IMR-90 (cell line): ENCODE results near the gene MARK2. TPM values are rescaled to one million over a fixed set of nuclear protein-coding genes. Genes with fewer than 3 reads are reported as not detected.

Source experiments
- ATAC-seq: fragments of 200-7000 bp; cut with Tn5 transposase; 2 replicates; pipeline ENCODE4 v1.9.1; 2020; ENCODE audit warnings: low read depth, mild to moderate bottlenecking, moderate library complexity
- BruUV-seq: library from RNA; stranded (reverse); fragments of 400-500 nt; replicated peaks from 2 replicates; lab custom pipeline; 2021; lab: Mats Ljungman, UMichigan
- CTCF ChIA-PET: fragments of 300-600 bp; formaldehyde crosslinking; extraction: SDS; loops from one replicate; lab custom pipeline; 2021; ENCODE audit warnings: antibody characterized with exemption; lab: Yijun Ruan, JAX
- POLR2A ChIA-PET: fragments of 300-600 bp; sonication (Branson Sonifier 250); formaldehyde crosslinking; loops from one replicate; lab custom pipeline; 2022; ENCODE audit warnings: antibody characterized with exemption; ENCODE audit not compliant: unreplicated experiment; lab: Charles Lee
- DNase-seq: peaks from one replicate; pipeline ENCODE4 v3.0.0; 2013
- H2AFZ ChIP-seq: replicated peaks from 2 replicates; pipeline ENCODE3; 2013; ENCODE audit warnings: low read length, mild to moderate bottlenecking; ENCODE audit not compliant: poor library complexity
- H2AK5ac ChIP-seq: 2 replicates; pipeline ENCODE4 v1.6.1; 2013; ENCODE audit warnings: low read depth, low read length, inconsistent platforms
- H2AK9ac ChIP-seq: replicated peaks from 2 replicates; pipeline ENCODE3; 2013; ENCODE audit warnings: mild to moderate bottlenecking, low read depth, low read length, moderate library complexity; ENCODE audit not compliant: poor library complexity
- H2BK120ac ChIP-seq: 2 replicates; pipeline ENCODE4 v1.6.1; 2013; ENCODE audit warnings: low read depth, low read length, inconsistent platforms
- H2BK15ac ChIP-seq: 3 replicates; pipeline ENCODE4 v1.6.1; 2013; ENCODE audit warnings: low read depth, low read length, inconsistent platforms
- H2BK20ac ChIP-seq: 2 replicates; pipeline ENCODE4 v1.6.1; 2013; ENCODE audit warnings: low read depth, mild to moderate bottlenecking, inconsistent platforms, low read length, moderate library complexity
- H2BK5ac ChIP-seq: 2 replicates; pipeline ENCODE4 v1.6.1; 2013; ENCODE audit warnings: mild to moderate bottlenecking, low read depth, low read length, inconsistent platforms; ENCODE audit not compliant: poor library complexity, severe bottlenecking
- H3K14ac ChIP-seq: replicated peaks from 2 replicates; pipeline ENCODE4 v1.6.1; 2013; ENCODE audit warnings: low read depth, low read length, inconsistent platforms
- H3K18ac ChIP-seq: 2 replicates; pipeline ENCODE4 v1.6.1; 2013; ENCODE audit warnings: low read depth, low read length, control low read depth
- H3K23ac ChIP-seq: 2 replicates; pipeline ENCODE4 v1.6.1; 2013; ENCODE audit warnings: low read depth, low read length, inconsistent platforms
- H3K27ac ChIP-seq: 2 replicates; pipeline ENCODE4 v1.5.1; 2013; ENCODE audit warnings: mild to moderate bottlenecking, control low read depth, low read length; ENCODE audit not compliant: insufficient read depth
- H3K27me3 ChIP-seq: 2 replicates; pipeline ENCODE4 v1.6.1; 2013; ENCODE audit warnings: low read length; ENCODE audit not compliant: control insufficient read depth, insufficient read depth
- H3K36me3 ChIP-seq: 2 replicates; pipeline ENCODE4 v1.6.1; 2013; ENCODE audit warnings: low read length, mixed read lengths; ENCODE audit not compliant: control insufficient read depth, insufficient read depth
- H3K4ac ChIP-seq: 2 replicates; pipeline ENCODE4 v1.6.1; 2013; ENCODE audit warnings: low read depth, low read length, inconsistent platforms
- H3K4me1 ChIP-seq: 2 replicates; pipeline ENCODE4 v1.6.1; 2013; ENCODE audit warnings: low read length, mixed read lengths; ENCODE audit not compliant: control insufficient read depth, insufficient read depth
- H3K4me2 ChIP-seq: 2 replicates; pipeline ENCODE4 v1.6.1; 2013; ENCODE audit warnings: low read depth, mild to moderate bottlenecking, control low read depth, low read length, moderate library complexity
- H3K4me3 ChIP-seq: 2 replicates; pipeline ENCODE4 v1.5.1; 2013; ENCODE audit warnings: low read depth, mild to moderate bottlenecking, control low read depth, low read length, moderate library complexity; ENCODE audit not compliant: insufficient read depth
- H3K56ac ChIP-seq: 2 replicates; pipeline ENCODE4 v1.6.1; 2013; ENCODE audit warnings: low read length, inconsistent platforms; ENCODE audit not compliant: insufficient read depth; ENCODE audit errors: extremely low read depth
- H3K79me1 ChIP-seq, 2 experiments: 2 replicates each; pipeline ENCODE4 v1.6.1; 2013; ENCODE audit warnings: low read length in 2 of 2, inconsistent platforms in 1 of 2, low read depth in 1 of 2
- H3K9ac ChIP-seq: 2 replicates; pipeline ENCODE4 v1.6.1; 2013; ENCODE audit warnings: low read depth, low read length, control low read depth
- H3K9me1 ChIP-seq: 2 replicates; pipeline ENCODE4 v1.6.1; 2013; ENCODE audit warnings: low read length, inconsistent platforms; ENCODE audit not compliant: insufficient read depth
- H3K9me3 ChIP-seq: 2 replicates; pipeline ENCODE4 v1.6.1; 2013; ENCODE audit warnings: low read length; ENCODE audit not compliant: control insufficient read depth, insufficient read depth
- H4K20me1 ChIP-seq: 2 replicates; pipeline ENCODE4 v1.6.1; 2013; ENCODE audit warnings: low read length, inconsistent platforms; ENCODE audit not compliant: insufficient read depth
- H4K5ac ChIP-seq: 2 replicates; pipeline ENCODE4 v1.6.1; 2013; ENCODE audit warnings: mild to moderate bottlenecking, low read depth, low read length, control low read depth
- H4K8ac ChIP-seq, 2 experiments: 2 replicates each; pipeline ENCODE4 v1.6.1; 2013; ENCODE audit warnings: low read depth in 2 of 2, low read length in 2 of 2, control low read depth in 1 of 2, inconsistent platforms in 1 of 2
- H4K91ac ChIP-seq: 2 replicates; pipeline ENCODE4 v1.6.1; 2013; ENCODE audit warnings: low read depth, low read length, inconsistent platforms; ENCODE audit not compliant: insufficient read depth
- BHLHE40 ChIP-seq: fragments of 150-350 bp; IDR thresholded peaks from 2 replicates; pipeline ENCODE4 v1.6.1; 2016; ENCODE audit warnings: mild to moderate bottlenecking, low read depth, low read length
- CEBPB ChIP-seq: IDR thresholded peaks from 2 replicates; pipeline ENCODE4 v1.6.1; 2012; ENCODE audit warnings: low read depth, low read length, improper control_type of control experiment
- CHD1 ChIP-seq: IDR thresholded peaks from 2 replicates; pipeline ENCODE4 v1.6.1; 2012; ENCODE audit warnings: low read depth, low read length, improper control_type of control experiment
- CTCF ChIP-seq: conservative IDR thresholded peaks from 2 replicates; pipeline ENCODE4 v1.5.1; 2012; ENCODE audit warnings: mild to moderate bottlenecking, low read depth, low read length, improper control_type of control experiment
- ELK1 ChIP-seq: fragments of 150-350 bp; IDR thresholded peaks from 2 replicates; pipeline ENCODE4 v1.6.1; 2016; ENCODE audit warnings: low read depth, mild to moderate bottlenecking, low read length, moderate library complexity, borderline replicate concordance
- FOS ChIP-seq: fragments of 150-350 bp; IDR thresholded peaks from 2 replicates; pipeline ENCODE4 v1.6.1; 2016; ENCODE audit warnings: low read depth, low read length
- MAFK ChIP-seq: IDR thresholded peaks from 2 replicates; pipeline ENCODE4 v1.6.1; 2012; ENCODE audit warnings: low read depth, low read length, improper control_type of control experiment
- MXI1 ChIP-seq: IDR thresholded peaks from 2 replicates; pipeline ENCODE4 v1.6.1; 2012; ENCODE audit warnings: low read depth, mild to moderate bottlenecking, low read length, moderate library complexity, borderline replicate concordance
- NFE2L2 ChIP-seq: fragments of 150-350 bp; IDR thresholded peaks from 2 replicates; pipeline ENCODE4 v1.6.1; 2016; ENCODE audit warnings: low read depth, mild to moderate bottlenecking, low read length
- POLR2A ChIP-seq: IDR thresholded peaks from 2 replicates; pipeline ENCODE4 v1.6.1; 2012; ENCODE audit warnings: mild to moderate bottlenecking, low read depth, low read length
- RAD21 ChIP-seq: IDR thresholded peaks from 2 replicates; pipeline ENCODE4 v1.6.1; 2012; ENCODE audit warnings: low read length, improper control_type of control experiment
- RCOR1 ChIP-seq: IDR thresholded peaks from 2 replicates; pipeline ENCODE4 v1.6.1; 2012; ENCODE audit warnings: mild to moderate bottlenecking, low read length, improper control_type of control experiment; ENCODE audit not compliant: insufficient replicate concordance
- RFX5 ChIP-seq: IDR thresholded peaks from 2 replicates; pipeline ENCODE4 v1.8.0; 2012; ENCODE audit warnings: low read depth, mild to moderate bottlenecking, low read length, moderate library complexity
- SMC3 ChIP-seq: fragments of 150-350 bp; IDR thresholded peaks from 2 replicates; pipeline ENCODE4 v1.6.1; 2016; ENCODE audit warnings: low read depth, mild to moderate bottlenecking, antibody characterized with exemption, low read length, moderate library complexity
- USF2 ChIP-seq: fragments of 150-350 bp; IDR thresholded peaks from 2 replicates; pipeline ENCODE4 v1.6.1; 2017; ENCODE audit warnings: mild to moderate bottlenecking, antibody characterized with exemption, low read length, low read depth
- WGBS, 2 experiments: methylation state at CpG; one replicate each; pipeline versions ENCODE4 v1.1.5 to v1.1.7; 2013; ENCODE audit warnings: missing lambda C conversion rate in 2 of 2; ENCODE audit not compliant: insufficient read length in 1 of 2; ENCODE audit errors: extremely low coverage in 2 of 2; 5-methylcytosine and 5-hydroxymethylcytosine counted together
- dilution Hi-C: fragments of 300-500 bp; cut with HindIII; formaldehyde crosslinking; loops from one replicate; pipeline ENCODE4 v1.14.3; 2018; ENCODE audit warnings: low sequenced_read_pairs; ENCODE audit not compliant: unreplicated experiment
- in situ Hi-C: fragments of 300-500 bp; cut with MboI; formaldehyde crosslinking; loops from 3 replicates; pipeline ENCODE4 v1.14.3; 2019; ENCODE audit warnings: low sequenced_read_pairs, inconsistent platforms, mixed read lengths
- intact Hi-C: fragments of 100-400 bp; cut with micrococcal nuclease; formaldehyde crosslinking; loops from 2 replicates; pipeline ENCODE4 v1.10.0; 2022
- polyA plus RNA-seq, 3 experiments: library from polyadenylated mRNA; depleted of rRNA; stranded (reverse); fragments of >200 nt; gene quantifications; 2 replicates each; pipeline ENCODE4 v1.2.3, GENCODE V29; 2012; ENCODE audit warnings: low replicate concordance in 1 of 3
- total RNA-seq: library from RNA; depleted of rRNA; stranded (reverse); fragments of >200 nt; gene quantifications from 2 replicates; pipeline ENCODE4 v1.2.3, GENCODE V29; 2012

Gene MARK2
- total and polyA plus RNA-seq, 2 of the 4 experiments (the other 2 are of a cell fraction): 6.6 to 17.3 TPM

GRCh38 chr11:63914896-63915691, 76.2 kb downstream of the MARK2 start:
- Histone ChIP-seq H3K4me3 (no peak overlapping the region), H3K4me1 (peaks cover 27% of the 10 kb centered on the region), H4K91ac (no peak overlapping the region), H3K4me2 (no peak overlapping the region), H3K27me3 (no peaks in the 10 kb centered on the region), H2BK120ac (no peak overlapping the region), H2BK15ac (no peak overlapping the region), H3K9me3 (no peaks in the 10 kb centered on the region), H3K27ac (no peak overlapping the region), H4K5ac (no peak overlapping the region), H3K23ac (no peak overlapping the region), H3K9me1 (peaks cover 6% of the 10 kb centered on the region), H3K56ac (no peak overlapping the region), H2BK20ac (no peak overlapping the region), H2AK5ac (no peak overlapping the region), H3K18ac (no peak overlapping the region), H2BK5ac (no peak overlapping the region), H3K4ac (no peak overlapping the region), H3K9ac (no peak overlapping the region), H4K8ac (no peak overlapping the region), H4K20me1 (no peaks in the 10 kb centered on the region), H3K79me1 (peaks cover 0 to 4% of the 10 kb centered on the region in 2 experiments; a peak in 2 of 4 replicates), H2AFZ (no peak overlapping the region), H3K36me3 (peaks cover 2% of the 10 kb centered on the region; the same call in 1 of the 2 replicates), H2AK9ac (no peak overlapping the region), H3K14ac (no peak overlapping the region)
- intact Hi-C loops: no loop called here
- in situ Hi-C loops: no loop called here
- DNase-seq: no peak
- ATAC-seq: no peak
- dilution Hi-C loops: no loop called here
- no TSS peak for BruUV-seq
- ChIA-PET CTCF (no interaction called here), POLR2A (no interaction called here)
- WGBS, 2 experiments: 81% methylated on average over 5 of the region's 20 CpGs; no CpG with 5 or more reads in 1 of the 2 experiments
- TF ChIP-seq MXI1: no peak
- TF ChIP-seq CEBPB: no peak
- TF ChIP-seq CHD1: no peak
- TF ChIP-seq MAFK: no peak
- TF ChIP-seq POLR2A: no peak
- no peak for TF ChIP-seq USF2
- no peak for TF ChIP-seq NFE2L2
- no peak for TF ChIP-seq CTCF
- no peak for TF ChIP-seq RAD21
- TF ChIP-seq ELK1: no peak
- TF ChIP-seq FOS: no peak
- TF ChIP-seq RFX5: no peak
- TF ChIP-seq RCOR1: no peak
- no peak for TF ChIP-seq BHLHE40
- TF ChIP-seq SMC3: no peak
